Measurements from ENCODE around the gene ZNF841.
"Not testable (repeated sequence)": the region's sequence is repeated elsewhere in the genome, so short reads cannot be mapped to it uniquely, and the experiment has no call there.

The ZNF841 gene

DNA sequence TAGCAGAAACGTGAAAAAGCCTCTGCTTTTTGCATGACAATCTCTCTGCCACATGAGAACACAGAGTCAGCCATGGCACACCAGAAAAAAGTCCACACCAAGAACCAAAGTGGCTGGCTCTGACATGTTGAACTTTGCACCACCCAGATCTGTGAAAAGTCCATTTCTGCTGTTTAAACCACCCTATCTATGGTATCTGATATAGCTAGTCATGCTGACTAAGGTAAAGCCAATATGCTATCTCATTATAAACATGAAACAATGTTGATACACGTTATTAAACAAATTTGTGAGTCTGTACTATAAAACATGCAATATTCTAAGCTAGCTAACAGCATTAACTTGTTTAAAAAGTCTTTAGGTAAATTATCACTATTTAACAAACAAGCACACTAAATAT is 25.9 kb downstream of the ZNF841 start:
- DNase-seq = no peak

- no peak for DNase-seq
Measured at GRCh38 chr19:52066258-52066863, 29.2 kb downstream of the ZNF841 start.

DNA sequence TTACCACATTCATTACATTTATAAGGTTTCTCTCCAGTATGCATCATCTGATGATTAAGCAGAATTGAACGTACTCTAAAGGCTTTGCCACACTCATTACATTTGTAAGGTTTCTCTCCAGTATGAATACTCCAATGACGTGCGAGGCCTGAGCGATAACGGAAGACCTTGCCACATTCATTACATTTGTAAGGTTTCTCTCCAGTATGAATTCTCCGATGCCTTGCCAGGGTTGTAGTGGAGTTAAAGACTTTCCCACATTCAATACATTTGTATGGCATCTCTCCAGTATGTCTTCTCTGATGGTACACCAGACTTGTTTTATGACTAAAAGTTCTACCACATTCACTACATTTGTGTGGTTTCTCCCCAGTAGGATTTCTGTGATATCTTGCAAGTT is 30.2 kb downstream of the ZNF841 start:
- no peak for DNase-seq

DNA sequence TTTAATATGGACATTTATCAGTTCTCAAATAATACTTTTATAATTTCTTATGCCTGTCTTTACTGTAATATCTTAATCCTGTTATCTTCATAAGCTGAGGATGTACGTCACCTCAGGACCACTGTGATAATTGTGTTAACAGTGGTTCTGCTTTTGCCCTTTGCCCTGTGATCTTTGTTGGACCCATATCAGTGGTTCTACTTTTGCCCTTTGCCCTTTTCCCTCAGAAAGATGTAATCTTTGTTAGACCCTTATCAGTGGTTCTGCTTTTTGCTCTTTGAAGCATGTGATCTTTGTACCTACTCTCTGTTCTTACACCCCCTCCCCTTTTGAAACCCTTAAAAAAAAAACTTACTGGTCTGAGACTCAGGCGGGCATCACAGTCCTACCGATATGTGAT is 39.1 kb downstream of the ZNF841 start:
- not testable (repeated sequence) for DNase-seq

- DNase-seq = not testable (repeated sequence)
Measured at GRCh38 chr19:52051736-52052135, 43.8 kb downstream of the ZNF841 start.

GRCh38 chr19:52048555-52049501 is 46.7 kb downstream of the ZNF841 start, which contains the start of gene ZNF432:
TSS of gene ZNF432 (minus strand) at chr19:52048838. CDS start at chr19:52046868, 1,970 bp downstream.
- peak; percentile 69 to 98 (median 87) for DNase-seq

- no peak for DNase-seq
Measured at GRCh38 chr19:52039169-52039568, 56.4 kb downstream of the ZNF841 start.

DNA sequence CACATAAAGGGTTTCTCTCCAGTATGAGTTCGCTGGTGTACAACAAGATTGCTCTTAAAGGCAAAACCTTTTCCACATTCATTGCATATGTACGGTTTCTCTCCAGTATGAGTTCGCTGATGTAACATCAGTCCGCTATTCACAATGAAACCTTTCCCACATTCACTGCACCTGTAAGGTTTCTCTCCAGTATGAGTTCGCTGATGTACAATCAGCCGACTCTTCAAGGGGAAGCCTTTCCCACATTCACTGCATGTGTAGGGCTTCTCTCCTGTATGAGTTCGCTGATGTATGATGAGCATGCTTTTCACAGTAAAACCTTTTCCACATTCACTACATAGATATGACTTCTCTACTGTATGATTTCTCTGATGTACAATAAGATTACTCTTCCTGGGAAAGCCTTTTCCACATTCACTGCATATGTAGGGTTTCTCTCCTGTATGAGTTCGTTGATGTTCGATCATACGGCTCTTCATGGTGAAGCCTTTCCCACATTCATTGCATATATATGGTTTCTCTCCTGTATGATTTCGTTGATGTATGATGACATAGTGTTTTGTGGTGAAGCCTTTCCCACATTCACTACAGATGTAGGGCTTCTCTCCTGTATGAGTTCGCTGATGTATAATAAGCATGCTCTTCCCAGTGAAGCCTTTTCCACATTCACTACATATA is 61.4 kb downstream of the ZNF841 start:
- DNase-seq = no peak

- peak in 1 of 51 donors; percentile 30 for DNase-seq
Measured at GRCh38 chr19:52028780-52029123, 66.8 kb downstream of the ZNF841 start.

DNA sequence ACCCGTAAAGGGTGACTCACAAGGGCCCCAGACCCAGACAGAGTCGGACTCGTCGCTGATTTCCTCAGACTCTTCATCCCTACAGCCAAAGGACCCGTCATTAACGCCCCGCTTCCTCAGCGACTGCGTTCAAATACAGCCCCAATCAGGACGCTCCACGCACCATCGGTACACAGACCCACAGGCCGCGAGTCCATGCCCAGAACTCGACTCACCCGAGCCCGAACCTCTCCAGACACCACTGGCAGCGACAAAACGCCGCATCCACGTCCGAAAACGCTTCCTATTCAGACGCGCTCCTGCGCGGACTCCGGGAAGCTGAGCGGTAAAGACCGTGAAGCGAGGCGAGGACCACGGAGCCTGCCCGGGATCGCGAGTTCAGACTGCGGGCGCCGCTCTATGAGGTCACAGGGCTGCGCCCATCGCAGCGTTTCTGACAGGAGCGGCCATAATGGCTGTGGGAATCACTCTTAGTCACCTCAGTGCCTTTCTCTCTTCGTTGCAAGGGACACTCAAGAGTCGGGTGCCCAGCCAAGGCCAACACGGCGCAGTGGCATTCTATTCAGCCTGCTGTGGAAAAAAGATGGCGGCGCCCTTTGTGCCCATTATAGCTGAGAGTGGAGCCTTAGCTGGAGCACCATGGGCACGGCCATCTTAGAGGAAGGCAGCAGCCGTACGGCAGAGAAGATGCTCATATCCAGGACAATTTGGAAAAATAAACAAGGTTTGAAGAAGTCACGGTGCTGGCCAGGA is 67.4 kb downstream of the ZNF841 start, which contains the start of gene ZNF614:
Gene ZNF614, minus strand, starts transcription at position 353 of the 753 bp plus-strand sequence. CDS start 2,634 bp downstream, outside the sequence.
- peak; percentile 38 to 99 (median 86) for DNase-seq

DNA sequence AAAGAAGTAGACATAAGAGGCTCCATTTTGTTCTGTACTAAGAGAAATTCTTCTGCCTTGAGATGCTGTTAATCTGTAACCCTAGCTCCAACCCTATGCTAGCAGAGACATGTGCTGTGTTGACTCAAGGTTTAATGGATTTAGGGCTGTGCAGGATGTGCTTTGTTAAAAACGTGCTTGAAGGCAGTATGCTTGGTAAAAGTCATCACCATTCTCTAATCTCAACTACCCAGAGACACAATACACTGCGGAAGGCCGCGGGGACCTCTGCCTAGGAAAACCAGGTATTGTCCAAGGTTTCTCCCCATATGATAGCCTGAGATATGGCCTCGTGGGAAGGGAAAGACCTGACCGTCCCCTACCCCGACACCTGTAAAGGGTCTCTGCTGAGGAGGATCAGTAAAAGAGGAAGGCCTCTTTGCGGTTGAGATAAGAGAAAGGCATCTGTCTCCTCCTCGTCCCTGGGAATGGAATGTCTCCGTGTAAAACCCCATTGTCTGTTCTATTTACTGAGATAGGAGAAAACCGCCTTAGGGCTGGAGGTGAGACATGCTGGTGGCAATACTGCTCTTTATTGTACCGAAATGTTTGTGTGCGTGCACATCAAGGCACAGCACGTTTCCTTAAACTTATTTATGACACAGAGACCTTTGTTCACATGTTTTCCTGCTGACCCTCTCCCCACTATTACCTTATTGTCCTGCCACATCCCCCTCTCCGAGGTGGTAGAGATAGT is 69.1 kb downstream of the ZNF841 start:
- DNase-seq = not testable (repeated sequence)

GRCh38 chr19:52024478-52024877 is 71.1 kb downstream of the ZNF841 start:
- not testable (repeated sequence) for DNase-seq

GRCh38 chr19:52022193-52022592 is 73.4 kb downstream of the ZNF841 start:
- no peak for DNase-seq

GRCh38 chr19:52020506-52020905 is 75.1 kb downstream of the ZNF841 start:
- no peak for DNase-seq
